Trophoblast cell (in vitro differentiated cells and primary cell): Measurements from ENCODE around the gene KIF23.

Experiments used
- DNase-seq, 2 donors: peaks; one replicate each; pipeline ENCODE4 v3.0.0-alpha.2; 2016
- H2AFZ ChIP-seq: 2 replicates; pipeline ENCODE4 v1.6.1; 2013; ENCODE audit warnings: low read length, moderate library complexity, mild to moderate bottlenecking; ENCODE audit not compliant: insufficient read depth, poor library complexity
- H2AK5ac ChIP-seq: 2 replicates; pipeline ENCODE4 v1.6.1; 2013; ENCODE audit warnings: mild to moderate bottlenecking, low read length
- H2BK120ac ChIP-seq: 2 replicates; pipeline ENCODE4 v1.6.1; 2013; ENCODE audit warnings: low read length, mild to moderate bottlenecking, moderate library complexity; ENCODE audit not compliant: insufficient read depth, poor library complexity
- H2BK12ac ChIP-seq: 2 replicates; pipeline ENCODE4 v1.6.1; 2013; ENCODE audit warnings: mild to moderate bottlenecking, low read length, moderate library complexity
- H2BK5ac ChIP-seq: 2 replicates; pipeline ENCODE4 v1.6.1; 2013; ENCODE audit warnings: low read length, low read depth, moderate library complexity, mild to moderate bottlenecking; ENCODE audit not compliant: poor library complexity
- H3K14ac ChIP-seq: 2 replicates; pipeline ENCODE4 v1.6.1; 2013; ENCODE audit warnings: mild to moderate bottlenecking, low read length
- H3K18ac ChIP-seq: 2 replicates; pipeline ENCODE4 v1.6.1; 2013; ENCODE audit warnings: mild to moderate bottlenecking, low read length
- H3K23ac ChIP-seq: 2 replicates; pipeline ENCODE4 v1.6.1; 2013; ENCODE audit warnings: low read length
- H3K27ac ChIP-seq: 2 replicates; pipeline ENCODE4 v1.5.1; 2013; ENCODE audit warnings: low read depth, mild to moderate bottlenecking, inconsistent platforms, low read length, moderate library complexity
- H3K27me3 ChIP-seq: 2 replicates; pipeline ENCODE4 v1.6.1; 2013; ENCODE audit warnings: inconsistent platforms, mild to moderate bottlenecking, low read length, moderate library complexity; ENCODE audit not compliant: insufficient read depth
- H3K36me3 ChIP-seq, 2 experiments: 1 replicate in 1 of 2; 2 replicates in 1 of 2; pipeline ENCODE4 v1.6.1; 2013; ENCODE audit warnings: low read length in 2 of 2, mild to moderate bottlenecking in 2 of 2, moderate library complexity in 1 of 2; ENCODE audit not compliant: insufficient read depth in 2 of 2, control insufficient read depth in 1 of 2
- H3K4ac ChIP-seq: 2 replicates; pipeline ENCODE4 v1.6.1; 2013; ENCODE audit warnings: low read depth, mild to moderate bottlenecking, low read length, moderate library complexity
- H3K4me1 ChIP-seq, 2 experiments: 1 replicate in 1 of 2; 2 replicates in 1 of 2; pipeline ENCODE4 v1.6.1; 2013; ENCODE audit warnings: low read length in 2 of 2, mild to moderate bottlenecking in 2 of 2, moderate library complexity in 1 of 2; ENCODE audit not compliant: insufficient read depth in 2 of 2, control insufficient read depth in 1 of 2
- H3K4me2 ChIP-seq: 2 replicates; pipeline ENCODE4 v1.6.1; 2013; ENCODE audit warnings: inconsistent platforms, mild to moderate bottlenecking, low read length, moderate library complexity
- H3K4me3 ChIP-seq: 2 replicates; pipeline ENCODE4 v1.5.1; 2013; ENCODE audit warnings: mild to moderate bottlenecking, low read depth, low read length, inconsistent platforms
- H3K79me1 ChIP-seq: one replicate; pipeline ENCODE4 v1.6.1; 2013; ENCODE audit warnings: low read length
- H3K79me2 ChIP-seq: 2 replicates; pipeline ENCODE4 v1.6.1; 2013; ENCODE audit warnings: low read length, mild to moderate bottlenecking; ENCODE audit not compliant: control insufficient read depth, insufficient read depth, poor library complexity
- H3K9ac ChIP-seq: 2 replicates; pipeline ENCODE4 v1.6.1; 2013; ENCODE audit warnings: mild to moderate bottlenecking, low read length
- H3K9me3 ChIP-seq: 2 replicates; pipeline ENCODE4 v1.6.1; 2013; ENCODE audit warnings: low read depth, mild to moderate bottlenecking, control low read depth, inconsistent platforms, low read length; ENCODE audit not compliant: insufficient read depth
- H4K12ac ChIP-seq: 2 replicates; pipeline ENCODE4 v1.6.1; 2013; ENCODE audit warnings: low read depth, mild to moderate bottlenecking, low read length, moderate library complexity
- H4K8ac ChIP-seq: 2 replicates; pipeline ENCODE4 v1.6.1; 2013; ENCODE audit warnings: low read depth, mild to moderate bottlenecking, low read length, moderate library complexity
- H4K91ac ChIP-seq: one replicate; pipeline ENCODE4 v1.6.1; 2013; ENCODE audit warnings: low read depth, mild to moderate bottlenecking, low read length, moderate library complexity
- WGBS: extraction: QIAGEN DNeasy Blood & Tissue Kit; methylation state at CpG from one replicate; pipeline ENCODE4 v1.1.7; 2013; ENCODE audit warnings: missing lambda C conversion rate; ENCODE audit not compliant: insufficient read length, insufficient coverage; ENCODE audit errors: extremely low coverage; 5-methylcytosine and 5-hydroxymethylcytosine counted together

Gene KIF23

GRCh38 chr15:69375151-69375790, 38.9 kb upstream of the KIF23 start:
- Histone ChIP-seq H3K9ac (no peak overlapping the region), H3K4me3 (no peak overlapping the region), H3K4ac (no peak overlapping the region), H2BK5ac (no peak overlapping the region), H3K23ac (no peak overlapping the region), H2BK12ac (no peak overlapping the region), H3K79me2 (no peaks in the 10 kb centered on the region), H3K27ac (no peak overlapping the region), H3K79me1 (no peaks in the 10 kb centered on the region), H3K27me3 (no peaks in the 10 kb centered on the region), H3K4me1 (no peaks in the 10 kb centered on the region), H2AFZ (no peak overlapping the region), H3K36me3 (no peaks in the 10 kb centered on the region), H2BK120ac (no peak overlapping the region), H4K12ac (no peak overlapping the region), H3K18ac (no peak overlapping the region), H4K91ac (no peak overlapping the region), H3K9me3 (no peaks in the 10 kb centered on the region), H4K8ac (no peak overlapping the region), H3K14ac (no peak overlapping the region), H2AK5ac (no peak overlapping the region), H3K4me2 (no peak overlapping the region)
- DNase-seq = no peak
- WGBS = no CpG with 5 or more reads among the region's 8 CpGs

GRCh38 chr15:69377216-69377970, 36.8 kb upstream of the KIF23 start:
- DNase-seq = no peak
- Histone ChIP-seq H2BK12ac (no peak overlapping the region), H4K91ac (no peak overlapping the region), H3K4me3 (no peak overlapping the region), H4K12ac (no peak overlapping the region), H2BK120ac (no peak overlapping the region), H3K14ac (no peak overlapping the region), H3K9me3 (no peaks in the 10 kb centered on the region), H3K79me1 (no peaks in the 10 kb centered on the region), H3K36me3 (no peaks in the 10 kb centered on the region), H3K79me2 (no peaks in the 10 kb centered on the region), H3K4ac (no peak overlapping the region), H2BK5ac (no peak overlapping the region), H3K27ac (no peak overlapping the region), H4K8ac (no peak overlapping the region), H3K23ac (no peak overlapping the region), H2AK5ac (no peak overlapping the region), H3K9ac (no peak overlapping the region), H3K4me1 (no peaks in the 10 kb centered on the region), H3K4me2 (no peak overlapping the region), H2AFZ (no peak overlapping the region), H3K18ac (no peak overlapping the region), H3K27me3 (no peaks in the 10 kb centered on the region)
- no CpG with 5 or more reads among the region's 8 CpGs for WGBS

GRCh38 chr15:69380100-69380725, 33.9 kb upstream of the KIF23 start:
- H3K18ac ChIP-seq = no peak overlapping the region
- no CpG with 5 or more reads among the region's 9 CpGs for WGBS

GRCh38 chr15:69380726-69381105, 33.4 kb upstream of the KIF23 start:
- no peak overlapping the region for H3K18ac ChIP-seq
- no peaks in the 10 kb centered on the region for H3K9me3 ChIP-seq
- no peak for DNase-seq
- no peaks in the 10 kb centered on the region for H3K36me3 ChIP-seq
- H3K23ac ChIP-seq = no peak overlapping the region
- H3K79me1 ChIP-seq = no peaks in the 10 kb centered on the region
- no CpG with 5 or more reads among the region's 10 CpGs for whole genome bisulfite sequencing
- no peak overlapping the region for H2BK12ac ChIP-seq
- no peak overlapping the region for H3K4me3 ChIP-seq
- H3K27me3 ChIP-seq = no peaks in the 10 kb centered on the region
- no peak overlapping the region for H3K4me2 ChIP-seq
- H2BK120ac ChIP-seq = no peak overlapping the region
- no peak overlapping the region for H4K8ac ChIP-seq
- H3K14ac ChIP-seq = no peak overlapping the region
- H2BK5ac ChIP-seq = no peak overlapping the region
- no peak overlapping the region for H4K91ac ChIP-seq
- H2AFZ ChIP-seq = no peak overlapping the region
- H2AK5ac ChIP-seq = no peak overlapping the region
- H4K12ac ChIP-seq = no peak overlapping the region
- no peak overlapping the region for H3K27ac ChIP-seq
- no peaks in the 10 kb centered on the region for H3K4me1 ChIP-seq
- no peak overlapping the region for H3K9ac ChIP-seq
- H3K4ac ChIP-seq = no peak overlapping the region
- no peaks in the 10 kb centered on the region for H3K79me2 ChIP-seq

More at GRCh38 chr15:69380100-69380725, 33.9 kb upstream of the KIF23 start:
- H2AFZ ChIP-seq = no peak overlapping the region
- no peak overlapping the region for H3K23ac ChIP-seq
- no peak overlapping the region for H3K27ac ChIP-seq
- H2BK120ac ChIP-seq = no peak overlapping the region
- no peaks in the 10 kb centered on the region for H3K27me3 ChIP-seq
- H2AK5ac ChIP-seq = no peak overlapping the region
- no peak overlapping the region for H2BK12ac ChIP-seq
- H4K91ac ChIP-seq = no peak overlapping the region
- no peaks in the 10 kb centered on the region for H3K4me1 ChIP-seq
- H3K4ac ChIP-seq = no peak overlapping the region
- no peak overlapping the region for H4K8ac ChIP-seq
- no peak overlapping the region for H3K14ac ChIP-seq
- H3K79me2 ChIP-seq = no peaks in the 10 kb centered on the region
- no peaks in the 10 kb centered on the region for H3K9me3 ChIP-seq
- H2BK5ac ChIP-seq = no peak overlapping the region
- H3K9ac ChIP-seq = no peak overlapping the region
- H3K36me3 ChIP-seq = no peaks in the 10 kb centered on the region
- H3K4me3 ChIP-seq = no peak overlapping the region
- no peak overlapping the region for H4K12ac ChIP-seq
- no peak overlapping the region for H3K4me2 ChIP-seq
- DNase-seq = no peak
- H3K79me1 ChIP-seq = no peaks in the 10 kb centered on the region
